HepG2 (cell line): ENCODE measurements around the gene EIF3B. TPM values are rescaled to one million over a fixed set of nuclear protein-coding genes. Genes with fewer than 3 reads are reported as not detected.

Source experiments
- ATAC-seq: fragments of 200-7000 bp; cut with Tn5 transposase; 3 replicates; pipeline ENCODE4 v1.9.1; 2020; ENCODE audit warnings: mild to moderate bottlenecking, moderate library complexity
- BruUV-seq: library from RNA; stranded (reverse); fragments of 400-500 nt; replicated peaks from 2 replicates; lab custom pipeline; 2021; lab: Mats Ljungman, UMichigan
- CTCF ChIA-PET: fragments of 300-600 bp; formaldehyde crosslinking; extraction: SDS; loops from one replicate; lab custom pipeline; 2021; ENCODE audit warnings: low total read pairs, inconsistent platforms, low intra/inter-chr PET ratio; lab: Yijun Ruan, JAX
- POLR2A ChIA-PET: fragments of 350-600 bp; sonication (Branson Sonifier 250); formaldehyde crosslinking; loops from one replicate; lab custom pipeline; 2020; ENCODE audit warnings: antibody characterized with exemption, inconsistent platforms; lab: Yijun Ruan, JAX
- DNase-seq: peaks from one replicate; pipeline ENCODE4 v3.0.0-alpha.2; 2015; ENCODE audit warnings: low spot score
- FAIRE-seq: peaks from 3 replicates; lab custom pipeline; 2011; peaks lifted over from hg19 to GRCh38; lab: Jason Lieb, UNC
- H2AFZ ChIP-seq: one replicate; pipeline ENCODE4 v1.6.1; 2011; ENCODE audit warnings: low read length, inconsistent platforms
- H3K27ac ChIP-seq: fragments of 300-600 bp; 3 replicates; pipeline ENCODE4 v1.8.0; 2011; ENCODE audit warnings: mixed run types, mild to moderate bottlenecking, mixed read lengths, low read length, inconsistent platforms; ENCODE audit not compliant: insufficient read depth; ENCODE audit errors: extremely low read length
- H3K27me3 ChIP-seq, 2 experiments: fragments of 200-600 bp in 1 of 2; 2 replicates in 1 of 2; 3 replicates in 1 of 2; pipeline versions ENCODE4 v1.6.0 to v1.8.0; 2011; ENCODE audit warnings: low read length in 2 of 2, mild to moderate bottlenecking in 2 of 2, moderate library complexity in 2 of 2, inconsistent platforms in 1 of 2; ENCODE audit not compliant: insufficient read depth in 2 of 2, control insufficient read depth in 1 of 2
- H3K36me3 ChIP-seq, 2 experiments: fragments of 200-600 bp in 1 of 2; replicated peaks in 1 of 2; 2 replicates in 1 of 2; 3 replicates in 1 of 2; pipeline versions ENCODE4 v1.5.1 to v1.8.0; 2011; ENCODE audit warnings: low read length in 2 of 2, inconsistent platforms in 1 of 2; ENCODE audit not compliant: insufficient read depth in 2 of 2, control insufficient read depth in 1 of 2
- H3K4me1 ChIP-seq: 2 replicates; pipeline ENCODE4 v1.5.1; 2012; ENCODE audit warnings: low read length, inconsistent platforms; ENCODE audit not compliant: insufficient read depth
- H3K4me2 ChIP-seq: 2 replicates; pipeline ENCODE4 v1.6.0; 2011; ENCODE audit warnings: low read depth, low read length, inconsistent platforms
- H3K4me3 ChIP-seq, 3 experiments: fragments of 200-600 bp in 1 of 3; sonication (generic), shearing (Covaris generic) in 1 of 3; replicated peaks in 1 of 3; 2 replicates each; pipeline ENCODE4 v1.5.1; 2011 to 2016; ENCODE audit warnings: low read length in 3 of 3, inconsistent platforms in 2 of 3, low read depth in 2 of 3, mild to moderate bottlenecking in 2 of 3, control low read depth in 1 of 3, mixed read lengths in 1 of 3; ENCODE audit not compliant: insufficient read depth in 1 of 3
- H3K79me2 ChIP-seq: one replicate; pipeline ENCODE4 v1.6.1; 2011; ENCODE audit warnings: low read length, inconsistent platforms; ENCODE audit not compliant: insufficient read depth
- H3K9ac ChIP-seq: 2 replicates; pipeline ENCODE4 v1.6.0; 2011; ENCODE audit warnings: mild to moderate bottlenecking, low read depth, low read length, inconsistent platforms; ENCODE audit not compliant: insufficient read depth
- H3K9me3 ChIP-seq: 2 replicates; pipeline ENCODE4 v1.5.1; 2012; ENCODE audit warnings: mild to moderate bottlenecking, low read length
- H4K20me1 ChIP-seq: 2 replicates; pipeline ENCODE4 v1.6.0; 2011; ENCODE audit warnings: inconsistent platforms, mild to moderate bottlenecking, low read length, moderate library complexity; ENCODE audit not compliant: insufficient read depth
- ISX ChIP-seq: sonication (generic); formaldehyde crosslinking; conservative IDR thresholded peaks from 2 replicates; pipeline ENCODE4 v1.5.0; 2020; ENCODE audit warnings: missing genetic modification reagents
- POLR2A ChIP-seq, 2 experiments: IDR thresholded peaks; 2 replicates each; pipeline ENCODE4 v1.6.1; 2011; ENCODE audit warnings: low read depth in 2 of 2, low read length in 2 of 2, mild to moderate bottlenecking in 1 of 2, moderate library complexity in 1 of 2; ENCODE audit not compliant: insufficient read depth in 1 of 2
- RBM22 ChIP-seq: fragments of 200-400 bp; formaldehyde crosslinking; optimal IDR thresholded peaks from 2 replicates; pipeline ENCODE3; 2017; ENCODE audit warnings: mild to moderate bottlenecking, low read length, moderate library complexity
- SP140L ChIP-seq: sonication (generic); formaldehyde crosslinking; IDR thresholded peaks from 2 replicates; pipeline ENCODE4 v1.4.0; 2020; ENCODE audit warnings: missing genetic modification reagents, borderline replicate concordance
- STAT6 ChIP-seq: sonication (generic); formaldehyde crosslinking; IDR thresholded peaks from 2 replicates; pipeline ENCODE4 v1.4.0; 2020; ENCODE audit warnings: missing genetic modification reagents, mild to moderate bottlenecking, borderline replicate concordance
- ZBTB3 ChIP-seq: sonication (generic); formaldehyde crosslinking; IDR thresholded peaks from 2 replicates; pipeline ENCODE4 v1.4.0; 2020; ENCODE audit warnings: low read depth, mild to moderate bottlenecking, moderate library complexity, missing genetic modification reagents, borderline replicate concordance
- ZIK1 ChIP-seq: sonication (generic); formaldehyde crosslinking; IDR thresholded peaks from 2 replicates; pipeline ENCODE4 v1.5.0; 2020; ENCODE audit warnings: mild to moderate bottlenecking, low read depth, missing genetic modification reagents, borderline replicate concordance
- ZNF335 ChIP-seq: sonication (generic); formaldehyde crosslinking; IDR thresholded peaks from 2 replicates; pipeline ENCODE4 v1.4.0; 2020; ENCODE audit warnings: missing genetic modification reagents
- ZNF34 ChIP-seq: sonication (generic); formaldehyde crosslinking; IDR thresholded peaks from 2 replicates; pipeline ENCODE4 v1.4.0; 2020; ENCODE audit warnings: mild to moderate bottlenecking, missing genetic modification reagents, borderline replicate concordance
- ZNF558 ChIP-seq: sonication (generic); formaldehyde crosslinking; IDR thresholded peaks from 2 replicates; pipeline ENCODE4 v1.9.0; 2022; ENCODE audit warnings: mild to moderate bottlenecking, missing genetic modification reagents, borderline replicate concordance
- WGBS: methylation state at CpG from one replicate; pipeline ENCODE4 v1.1.6; 2017; ENCODE audit warnings: low lambda C conversion rate; 5-methylcytosine and 5-hydroxymethylcytosine counted together
- in situ Hi-C: cut with HindIII; loops from 2 replicates; pipeline ENCODE4 v1.10.0; 2017; ENCODE audit warnings: low pct_unique_long_range_greater_than_20kb; ENCODE audit not compliant: extremely low pct_ligation_motif_present
- intact Hi-C: fragments of 100-400 bp; cut with micrococcal nuclease; formaldehyde crosslinking; loops from one replicate; pipeline ENCODE4 v1.10.0; 2022; ENCODE audit not compliant: unreplicated experiment
- polyA plus RNA-seq, 8 experiments: library from polyadenylated mRNA; depleted of rRNA in 3 of 8; stranded (reverse) in 7 of 8; unstranded in 1 of 8; fragments of >200 nt; fragmentation: Illumina TruSeq in 4 of 8; extraction: Trizol in 4 of 8; gene quantifications; 2 replicates each; pipeline versions ENCODE4 v1.2.1 to v1.2.3, GENCODE V29; 2011 to 2016; ENCODE audit warnings: low read depth in 4 of 8, missing spikeins in 1 of 8, mixed read lengths in 1 of 8; ENCODE audit not compliant: insufficient read depth in 1 of 8
- total RNA-seq, 5 experiments: library from RNA; depleted of rRNA; stranded (reverse); fragments of >200 nt; fragmentation: Illumina TruSeq; extraction: Trizol; gene quantifications; 2 replicates each; pipeline ENCODE4 v1.2.3, GENCODE V29; 2016; ENCODE audit warnings: low read depth in 1 of 5
- TF ChIP-seq, protein P1 (sequence below): sonication (generic); formaldehyde crosslinking; IDR thresholded peaks from 2 replicates; pipeline ENCODE4 v1.4.0; 2020; ENCODE audit warnings: missing genetic modification reagents
- TF ChIP-seq, protein P2 (sequence below): sonication (generic); formaldehyde crosslinking; IDR thresholded peaks from 2 replicates; pipeline ENCODE4 v1.5.0; 2020; ENCODE audit warnings: mild to moderate bottlenecking, missing genetic modification reagents
- TF ChIP-seq, protein P3 (sequence below): sonication (generic); formaldehyde crosslinking; IDR thresholded peaks from 2 replicates; pipeline ENCODE4 v1.5.1; 2020; ENCODE audit warnings: mild to moderate bottlenecking, missing genetic modification reagents

Gene EIF3B
- total and polyA plus RNA-seq, 2 of the 13 experiments (the other 11 are each of a cell fraction or from before 2014, with no cell fraction given) = 92.2 to 241 TPM

DNA sequence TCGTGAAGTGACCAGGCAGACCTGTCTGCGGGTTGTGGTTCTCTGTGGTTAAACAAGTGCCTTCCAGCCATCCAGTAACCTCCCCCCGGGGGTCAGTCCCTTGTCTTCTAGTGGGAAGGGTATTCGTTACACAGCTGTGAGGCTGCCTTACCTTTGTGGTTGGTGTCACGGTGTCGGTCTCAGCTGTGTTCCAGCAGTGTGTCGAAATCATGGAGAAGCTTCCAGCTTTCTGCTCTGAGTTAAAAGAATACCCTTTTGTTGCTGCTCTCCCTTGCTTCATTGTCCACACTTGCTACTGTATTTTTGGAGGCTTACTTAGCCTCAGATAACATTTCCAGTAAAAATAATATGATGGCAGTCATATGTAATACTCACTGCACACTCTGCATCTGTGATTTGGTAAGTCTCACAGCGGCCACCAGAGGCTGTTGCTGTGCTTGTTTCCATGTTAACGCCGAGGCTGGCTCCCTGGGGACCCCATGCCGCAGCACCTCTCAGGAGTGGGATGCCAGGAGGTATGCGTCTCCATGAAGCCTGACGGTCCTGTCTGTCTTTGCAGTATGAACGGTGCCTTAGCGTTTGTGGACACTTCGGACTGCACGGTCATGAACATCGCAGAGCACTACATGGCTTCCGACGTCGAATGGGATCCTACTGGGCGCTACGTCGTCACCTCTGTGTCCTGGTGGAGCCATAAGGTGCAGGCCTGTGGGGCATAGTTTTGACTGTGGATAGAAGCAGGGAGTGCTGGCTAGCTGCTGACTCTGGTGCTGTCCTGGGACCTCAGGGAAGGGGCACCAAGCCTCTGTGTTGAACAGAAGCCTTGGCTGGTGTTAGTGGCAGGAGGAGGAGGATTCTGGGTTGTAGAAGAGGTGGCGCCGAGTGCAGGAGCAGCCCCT is 20.5 kb downstream of the EIF3B start:
- CTCF ChIA-PET = no interaction called here
- 97% methylated on average over 18 of the region's 26 CpGs for WGBS
- Histone ChIP-seq H3K4me3 (no peak overlapping the region), H3K4me2 (no peak overlapping the region), H2AFZ (no peak overlapping the region), H3K79me2 (peaks cover 4% of the 10 kb centered on the region), H3K4me1 (no peaks in the 10 kb centered on the region), H4K20me1 (0 out of 2 replicates have a peak, but pooled peaks cover 7% of the 10 kb centered on the region), H3K27me3 (no peaks in the 10 kb centered on the region), H3K9ac (no peak overlapping the region), H3K9me3 (no peaks in the 10 kb centered on the region), H3K27ac (no peak overlapping the region), H3K36me3 (peaks cover 65 to 90% of the 10 kb centered on the region in 2 experiments)
- POLR2A ChIA-PET = no interaction called here
- DNase-seq (no peak), ATAC-seq (no peak), FAIRE-seq (no peak)
- in situ Hi-C loops (no loop called here), intact Hi-C loops (no loop called here)
- BruUV-seq = no TSS peak
- TF ChIP-seq, protein P1, sequence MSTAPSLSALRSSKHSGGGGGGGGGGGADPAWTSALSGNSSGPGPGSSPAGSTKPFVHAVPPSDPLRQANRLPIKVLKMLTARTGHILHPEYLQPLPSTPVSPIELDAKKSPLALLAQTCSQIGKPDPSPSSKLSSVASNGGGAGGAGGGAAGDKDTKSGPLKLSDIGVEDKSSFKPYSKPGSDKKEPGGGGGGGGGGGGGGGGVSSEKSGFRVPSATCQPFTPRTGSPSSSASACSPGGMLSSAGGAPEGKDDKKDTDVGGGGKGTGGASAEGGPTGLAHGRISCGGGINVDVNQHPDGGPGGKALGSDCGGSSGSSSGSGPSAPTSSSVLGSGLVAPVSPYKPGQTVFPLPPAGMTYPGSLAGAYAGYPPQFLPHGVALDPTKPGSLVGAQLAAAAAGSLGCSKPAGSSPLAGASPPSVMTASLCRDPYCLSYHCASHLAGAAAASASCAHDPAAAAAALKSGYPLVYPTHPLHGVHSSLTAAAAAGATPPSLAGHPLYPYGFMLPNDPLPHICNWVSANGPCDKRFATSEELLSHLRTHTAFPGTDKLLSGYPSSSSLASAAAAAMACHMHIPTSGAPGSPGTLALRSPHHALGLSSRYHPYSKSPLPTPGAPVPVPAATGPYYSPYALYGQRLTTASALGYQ (CRISPR knock-in tag) = no peak
- no peak for TF ChIP-seq SP140L (CRISPR knock-in tag)
- no peak for TF ChIP-seq ZNF558 (CRISPR knock-in tag)
- 0 out of 4 replicates have a peak, but pooled peaks of 1 of the 2 experiments have one; percentile 16 for TF ChIP-seq POLR2A (IDR thresholded peaks at IDR 0.05; ENCODE audit: insufficient read depth in 1 of 2, low read depth in 2 of 2, low read length in 2 of 2)
- no peak for TF ChIP-seq ZBTB3
- TF ChIP-seq RBM22 = peak; percentile 55
- TF ChIP-seq ZIK1 (CRISPR knock-in tag) = no peak
- no peak for TF ChIP-seq ISX (CRISPR knock-in tag)
- TF ChIP-seq, protein P2, sequence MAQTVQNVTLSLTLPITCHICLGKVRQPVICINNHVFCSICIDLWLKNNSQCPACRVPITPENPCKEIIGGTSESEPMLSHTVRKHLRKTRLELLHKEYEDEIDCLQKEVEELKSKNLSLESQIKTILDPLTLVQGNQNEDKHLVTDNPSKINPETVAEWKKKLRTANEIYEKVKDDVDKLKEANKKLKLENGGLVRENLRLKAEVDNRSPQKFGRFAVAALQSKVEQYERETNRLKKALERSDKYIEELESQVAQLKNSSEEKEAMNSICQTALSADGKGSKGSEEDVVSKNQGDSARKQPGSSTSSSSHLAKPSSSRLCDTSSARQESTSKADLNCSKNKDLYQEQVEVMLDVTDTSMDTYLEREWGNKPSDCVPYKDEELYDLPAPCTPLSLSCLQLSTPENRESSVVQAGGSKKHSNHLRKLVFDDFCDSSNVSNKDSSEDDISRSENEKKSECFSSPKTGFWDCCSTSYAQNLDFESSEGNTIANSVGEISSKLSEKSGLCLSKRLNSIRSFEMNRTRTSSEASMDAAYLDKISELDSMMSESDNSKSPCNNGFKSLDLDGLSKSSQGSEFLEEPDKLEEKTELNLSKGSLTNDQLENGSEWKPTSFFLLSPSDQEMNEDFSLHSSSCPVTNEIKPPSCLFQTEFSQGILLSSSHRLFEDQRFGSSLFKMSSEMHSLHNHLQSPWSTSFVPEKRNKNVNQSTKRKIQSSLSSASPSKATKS (CRISPR knock-in tag) = no peak
- TF ChIP-seq ZNF335 = no peak
- no peak for TF ChIP-seq ZNF34 (CRISPR knock-in tag)
- TF ChIP-seq, protein P3, sequence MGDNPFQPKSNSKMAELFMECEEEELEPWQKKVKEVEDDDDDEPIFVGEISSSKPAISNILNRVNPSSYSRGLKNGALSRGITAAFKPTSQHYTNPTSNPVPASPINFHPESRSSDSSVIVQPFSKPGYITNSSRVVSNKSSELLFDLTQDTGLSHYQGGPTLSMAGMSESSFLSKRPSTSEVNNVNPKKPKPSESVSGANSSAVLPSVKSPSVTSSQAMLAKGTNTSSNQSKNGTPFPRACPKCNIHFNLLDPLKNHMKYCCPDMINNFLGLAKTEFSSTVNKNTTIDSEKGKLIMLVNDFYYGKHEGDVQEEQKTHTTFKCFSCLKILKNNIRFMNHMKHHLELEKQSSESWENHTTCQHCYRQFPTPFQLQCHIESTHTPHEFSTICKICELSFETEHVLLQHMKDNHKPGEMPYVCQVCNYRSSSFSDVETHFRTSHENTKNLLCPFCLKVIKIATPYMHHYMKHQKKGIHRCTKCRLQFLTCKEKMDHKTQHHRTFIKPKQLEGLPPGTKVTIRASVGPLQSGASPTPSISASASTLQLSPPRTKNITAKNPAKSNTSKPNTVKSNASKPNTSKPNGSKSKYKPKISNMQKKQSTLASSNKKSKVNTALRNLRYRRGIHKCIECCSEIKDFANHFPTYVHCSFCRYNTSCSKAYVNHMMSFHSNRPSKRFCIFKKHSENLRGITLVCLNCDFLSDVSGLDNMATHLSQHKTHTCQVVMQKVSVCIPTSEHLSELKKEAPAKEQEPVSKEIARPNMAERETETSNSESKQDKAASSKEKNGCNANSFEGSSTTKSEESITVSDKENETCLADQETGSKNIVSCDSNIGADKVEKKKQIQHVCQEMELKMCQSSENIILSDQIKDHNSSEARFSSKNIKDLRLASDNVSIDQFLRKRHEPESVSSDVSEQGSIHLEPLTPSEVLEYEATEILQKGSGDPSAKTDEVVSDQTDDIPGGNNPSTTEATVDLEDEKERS (CRISPR knock-in tag) = no peak
- TF ChIP-seq STAT6 = no peak
